Measurements from ENCODE around the gene FHL5. TPM values are rescaled to one million over a fixed set of nuclear protein-coding genes. Genes with fewer than 3 reads are reported as not detected.

Gene FHL5
- total RNA-seq, 1 donor from 2014 or later: not detected

GRCh38 chr6:96528193-96528592 lies 34.7 kb upstream of the FHL5 start:
- peaks cover 5% of the 10 kb centered on the region for H3K36me3 Mint-ChIP-seq (ENCODE audit: low read depth, unreplicated experiment)
- H3K4me1 Mint-ChIP-seq (ENCODE audit: low read depth, unreplicated experiment): peaks cover 3% of the 10 kb centered on the region
- H3K9ac ChIP-seq (ENCODE audit: low read length): no peak overlapping the region
- peaks cover 34% of the 10 kb centered on the region for H3K36me3 ChIP-seq (ENCODE audit: insufficient read depth, low read length)
- no peak overlapping the region for H3K4me2 ChIP-seq (ENCODE audit: low read length)
- DNase-seq (ENCODE audit: low read depth) (no peak), FAIRE-seq (no peak)
- no peaks in the 10 kb centered on the region for H3K9me3 ChIP-seq (ENCODE audit: insufficient read depth, low read depth, low read length)
- H4K20me1 ChIP-seq (ENCODE audit: insufficient read depth, low read length): peaks cover 4% of the 10 kb centered on the region
- H3K4me3 Mint-ChIP-seq (ENCODE audit: unreplicated experiment): no peak overlapping the region
- no peak overlapping the region for H3K27ac Mint-ChIP-seq (ENCODE audit: unreplicated experiment)
- H3K27me3 Mint-ChIP-seq (ENCODE audit: low read depth, unreplicated experiment): no peaks in the 10 kb centered on the region
- H3K27me3 ChIP-seq (ENCODE audit: insufficient read depth, low read length): no peaks in the 10 kb centered on the region
- H3K9me3 Mint-ChIP-seq (ENCODE audit: unreplicated experiment): no peaks in the 10 kb centered on the region
- peaks cover 3% of the 10 kb centered on the region for H3K4me1 ChIP-seq (ENCODE audit: insufficient read depth, low read length)
- H2AFZ ChIP-seq (ENCODE audit: low read depth, low read length): no peak overlapping the region
- peaks cover 13% of the 10 kb centered on the region for H3K79me2 ChIP-seq (ENCODE audit: insufficient read depth, low read length)
- TF ChIP-seq EZH2 (IDR thresholded peaks at IDR 0.05; ENCODE audit: insufficient read depth, low read length): no peak
- TF ChIP-seq, protein P1, sequence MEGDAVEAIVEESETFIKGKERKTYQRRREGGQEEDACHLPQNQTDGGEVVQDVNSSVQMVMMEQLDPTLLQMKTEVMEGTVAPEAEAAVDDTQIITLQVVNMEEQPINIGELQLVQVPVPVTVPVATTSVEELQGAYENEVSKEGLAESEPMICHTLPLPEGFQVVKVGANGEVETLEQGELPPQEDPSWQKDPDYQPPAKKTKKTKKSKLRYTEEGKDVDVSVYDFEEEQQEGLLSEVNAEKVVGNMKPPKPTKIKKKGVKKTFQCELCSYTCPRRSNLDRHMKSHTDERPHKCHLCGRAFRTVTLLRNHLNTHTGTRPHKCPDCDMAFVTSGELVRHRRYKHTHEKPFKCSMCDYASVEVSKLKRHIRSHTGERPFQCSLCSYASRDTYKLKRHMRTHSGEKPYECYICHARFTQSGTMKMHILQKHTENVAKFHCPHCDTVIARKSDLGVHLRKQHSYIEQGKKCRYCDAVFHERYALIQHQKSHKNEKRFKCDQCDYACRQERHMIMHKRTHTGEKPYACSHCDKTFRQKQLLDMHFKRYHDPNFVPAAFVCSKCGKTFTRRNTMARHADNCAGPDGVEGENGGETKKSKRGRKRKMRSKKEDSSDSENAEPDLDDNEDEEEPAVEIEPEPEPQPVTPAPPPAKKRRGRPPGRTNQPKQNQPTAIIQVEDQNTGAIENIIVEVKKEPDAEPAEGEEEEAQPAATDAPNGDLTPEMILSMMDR (IDR thresholded peaks at IDR 0.05; ENCODE audit: insufficient read depth, low read depth, low read length): no peak
- H3K4me3 ChIP-seq (ENCODE audit: insufficient read depth, low read depth, low read length): no peak overlapping the region
- no peak overlapping the region for H3K27ac ChIP-seq (ENCODE audit: low read depth, low read length)

DNA sequence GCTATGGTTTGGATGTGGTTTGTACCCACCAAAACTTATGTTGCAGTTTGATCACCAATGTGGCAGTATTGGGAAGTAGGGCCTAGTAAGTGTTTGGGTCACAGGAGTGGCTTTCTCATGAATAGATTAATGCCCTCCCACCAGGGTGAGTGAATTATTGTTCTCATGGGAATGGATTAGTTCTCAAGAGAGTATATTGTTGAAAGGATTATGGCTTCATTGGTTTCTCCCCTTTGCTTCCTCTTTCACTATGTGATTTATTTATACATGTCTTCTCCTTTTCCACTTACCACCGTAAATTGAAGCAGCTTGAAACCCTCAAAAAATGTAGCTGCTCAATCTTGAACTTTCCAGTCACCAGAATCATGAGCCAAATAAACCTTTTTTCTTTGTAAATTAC lies 30.5 kb upstream of the FHL5 start:
- H3K4me2 ChIP-seq (ENCODE audit: low read length): no peak overlapping the region
- FAIRE-seq: no peak
- Mint-ChIP-seq H3K4me3 (ENCODE audit: unreplicated experiment) (no peak overlapping the region), H3K27me3 (ENCODE audit: low read depth, unreplicated experiment) (no peaks in the 10 kb centered on the region), H3K9me3 (ENCODE audit: unreplicated experiment) (no peaks in the 10 kb centered on the region), H3K36me3 (ENCODE audit: low read depth, unreplicated experiment) (peaks cover 5% of the 10 kb centered on the region), H3K4me1 (ENCODE audit: low read depth, unreplicated experiment) (no peaks in the 10 kb centered on the region), H3K27ac (ENCODE audit: unreplicated experiment) (no peak overlapping the region)
- no peak overlapping the region for H3K27ac ChIP-seq (ENCODE audit: low read depth, low read length)
- H2AFZ ChIP-seq (ENCODE audit: low read depth, low read length): no peak overlapping the region
- no peaks in the 10 kb centered on the region for H3K9me3 ChIP-seq (ENCODE audit: insufficient read depth, low read depth, low read length)
- H4K20me1 ChIP-seq (ENCODE audit: insufficient read depth, low read length): peaks cover 4% of the 10 kb centered on the region
- H3K4me1 ChIP-seq (ENCODE audit: insufficient read depth, low read length): no peaks in the 10 kb centered on the region
- no peaks in the 10 kb centered on the region for H3K27me3 ChIP-seq (ENCODE audit: insufficient read depth, low read length)
- H3K4me3 ChIP-seq (ENCODE audit: insufficient read depth, low read depth, low read length): no peak overlapping the region
- no peak for DNase-seq (ENCODE audit: low read depth)
- H3K36me3 ChIP-seq (ENCODE audit: insufficient read depth, low read length): peaks cover 26% of the 10 kb centered on the region
- H3K79me2 ChIP-seq (ENCODE audit: insufficient read depth, low read length): peaks cover 3% of the 10 kb centered on the region
- no peak overlapping the region for H3K9ac ChIP-seq (ENCODE audit: low read length)
- TF ChIP-seq EZH2 (IDR thresholded peaks at IDR 0.05; ENCODE audit: insufficient read depth, low read length): no peak
- TF ChIP-seq, protein P1 (IDR thresholded peaks at IDR 0.05; ENCODE audit: insufficient read depth, low read depth, low read length): no peak

GRCh38 chr6:96537726-96538125 lies 25.2 kb upstream of the FHL5 start:
- no peak overlapping the region for H2AFZ ChIP-seq (ENCODE audit: low read depth, low read length)
- peaks cover 27% of the 10 kb centered on the region for H3K36me3 ChIP-seq (ENCODE audit: insufficient read depth, low read length)
- H3K27ac Mint-ChIP-seq (ENCODE audit: unreplicated experiment): no peak overlapping the region
- no peaks in the 10 kb centered on the region for H4K20me1 ChIP-seq (ENCODE audit: insufficient read depth, low read length)
- H3K27me3 ChIP-seq (ENCODE audit: insufficient read depth, low read length): no peaks in the 10 kb centered on the region
- H3K9me3 ChIP-seq (ENCODE audit: insufficient read depth, low read depth, low read length): no peaks in the 10 kb centered on the region
- no peak overlapping the region for H3K9ac ChIP-seq (ENCODE audit: low read length)
- no peak overlapping the region for H3K4me2 ChIP-seq (ENCODE audit: low read length)
- H3K4me3 ChIP-seq (ENCODE audit: insufficient read depth, low read depth, low read length): no peak overlapping the region
- no peak for FAIRE-seq
- no peaks in the 10 kb centered on the region for H3K36me3 Mint-ChIP-seq (ENCODE audit: low read depth, unreplicated experiment)
- H3K4me1 ChIP-seq (ENCODE audit: insufficient read depth, low read length): no peaks in the 10 kb centered on the region
- no peaks in the 10 kb centered on the region for H3K27me3 Mint-ChIP-seq (ENCODE audit: low read depth, unreplicated experiment)
- H3K9me3 Mint-ChIP-seq (ENCODE audit: unreplicated experiment): no peaks in the 10 kb centered on the region
- DNase-seq (ENCODE audit: low read depth): no peak
- H3K27ac ChIP-seq (ENCODE audit: low read depth, low read length): no peak overlapping the region
- H3K4me1 Mint-ChIP-seq (ENCODE audit: low read depth, unreplicated experiment): no peaks in the 10 kb centered on the region
- TF ChIP-seq EZH2 (IDR thresholded peaks at IDR 0.05; ENCODE audit: insufficient read depth, low read length): no peak
- TF ChIP-seq, protein P1 (IDR thresholded peaks at IDR 0.05; ENCODE audit: insufficient read depth, low read depth, low read length): no peak
- H3K79me2 ChIP-seq (ENCODE audit: insufficient read depth, low read length): no peaks in the 10 kb centered on the region
- H3K4me3 Mint-ChIP-seq (ENCODE audit: unreplicated experiment): no peak overlapping the region
